ENCODE data around the gene LIMCH1.

LIMCH1 gene

DNA sequence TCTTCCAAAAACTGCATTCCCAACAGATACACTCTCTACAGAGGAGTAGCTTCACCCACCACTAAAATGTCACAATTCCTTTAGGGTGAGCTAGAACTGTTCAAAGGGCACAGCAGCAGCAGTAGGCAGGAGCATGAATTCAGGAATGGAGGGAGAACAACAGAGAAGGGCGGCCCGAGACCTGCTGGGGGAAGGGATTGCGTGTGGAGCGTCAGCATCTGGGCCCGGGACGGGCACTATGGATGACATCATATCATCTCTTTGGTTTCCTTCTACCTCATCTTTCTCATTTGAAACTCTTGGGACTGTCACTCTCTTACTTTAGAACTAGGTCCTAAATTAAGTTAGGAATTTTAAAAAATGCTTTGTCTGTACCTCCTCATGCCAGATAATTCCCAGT, 115.6 kb downstream of the LIMCH1 start:
- H3K27ac ChIP-seq, result no peak overlapping the region
- TF ChIP-seq, protein P1, sequence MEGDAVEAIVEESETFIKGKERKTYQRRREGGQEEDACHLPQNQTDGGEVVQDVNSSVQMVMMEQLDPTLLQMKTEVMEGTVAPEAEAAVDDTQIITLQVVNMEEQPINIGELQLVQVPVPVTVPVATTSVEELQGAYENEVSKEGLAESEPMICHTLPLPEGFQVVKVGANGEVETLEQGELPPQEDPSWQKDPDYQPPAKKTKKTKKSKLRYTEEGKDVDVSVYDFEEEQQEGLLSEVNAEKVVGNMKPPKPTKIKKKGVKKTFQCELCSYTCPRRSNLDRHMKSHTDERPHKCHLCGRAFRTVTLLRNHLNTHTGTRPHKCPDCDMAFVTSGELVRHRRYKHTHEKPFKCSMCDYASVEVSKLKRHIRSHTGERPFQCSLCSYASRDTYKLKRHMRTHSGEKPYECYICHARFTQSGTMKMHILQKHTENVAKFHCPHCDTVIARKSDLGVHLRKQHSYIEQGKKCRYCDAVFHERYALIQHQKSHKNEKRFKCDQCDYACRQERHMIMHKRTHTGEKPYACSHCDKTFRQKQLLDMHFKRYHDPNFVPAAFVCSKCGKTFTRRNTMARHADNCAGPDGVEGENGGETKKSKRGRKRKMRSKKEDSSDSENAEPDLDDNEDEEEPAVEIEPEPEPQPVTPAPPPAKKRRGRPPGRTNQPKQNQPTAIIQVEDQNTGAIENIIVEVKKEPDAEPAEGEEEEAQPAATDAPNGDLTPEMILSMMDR (IDR thresholded peaks at IDR 0.05), result no peak
- no peak overlapping the region for H3K4me3 ChIP-seq
- no peak for DNase-seq (ENCODE audit: low spot score)

GRCh38 chr4:41655177-41655576, 117.2 kb downstream of the LIMCH1 start:
- Histone ChIP-seq H3K4me3 (no peak overlapping the region), H3K27ac (no peak overlapping the region)
- no peak for DNase-seq (ENCODE audit: low spot score)
- TF ChIP-seq, protein P1 (IDR thresholded peaks at IDR 0.05), result no peak

- TF ChIP-seq, protein P1 (IDR thresholded peaks at IDR 0.05), result no peak
- H3K27ac ChIP-seq, result no peak overlapping the region
- no peak overlapping the region for H3K4me3 ChIP-seq
- DNase-seq (ENCODE audit: low spot score), result no peak
Observed at GRCh38 chr4:41656106-41656505, 118.1 kb downstream of the LIMCH1 start.

DNA sequence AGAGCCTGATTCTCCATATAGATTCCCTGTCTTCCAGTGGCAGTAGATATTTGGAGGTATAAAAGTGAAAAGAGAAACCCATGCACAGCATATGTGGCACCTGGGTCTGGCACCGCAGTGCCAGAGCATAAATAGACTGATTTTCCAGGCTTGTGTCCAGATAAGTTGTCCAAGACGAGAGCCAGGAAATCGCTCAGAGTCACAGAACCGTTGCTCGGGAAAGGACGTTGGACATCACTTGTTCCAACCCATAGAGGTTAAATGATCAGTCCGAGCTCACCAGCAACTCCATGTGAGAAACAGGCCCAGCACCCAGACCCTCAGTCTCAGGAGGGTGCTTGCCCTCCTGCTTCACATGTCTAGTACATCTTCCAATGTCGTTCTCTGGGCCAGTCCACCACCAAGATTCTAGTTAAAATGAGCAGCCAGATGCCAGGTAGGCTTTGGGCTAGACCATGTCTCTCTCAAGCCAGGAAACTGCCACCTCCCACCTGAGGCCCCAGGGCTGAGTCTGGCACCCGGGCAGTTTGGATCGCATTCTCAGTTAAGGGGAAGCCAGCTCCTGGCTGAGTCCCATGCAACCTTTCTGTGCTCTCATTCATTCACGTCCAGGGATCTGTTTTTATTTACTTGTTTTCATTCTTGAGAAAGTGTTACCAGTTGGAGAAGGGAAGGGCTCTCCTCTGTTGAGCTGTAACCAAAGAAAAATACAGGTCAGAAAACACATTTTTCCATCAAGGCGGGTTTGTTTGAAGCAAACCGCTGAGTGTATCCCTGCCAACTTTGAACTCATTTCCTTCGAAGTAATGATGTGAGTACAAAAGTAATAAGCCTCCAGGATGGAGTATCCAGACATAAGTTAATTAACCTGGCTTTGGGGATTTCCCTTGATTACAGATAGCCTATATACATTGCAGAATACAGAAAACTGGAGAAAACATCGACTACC, 118.9 kb downstream of the LIMCH1 start:
- no peak for DNase-seq (ENCODE audit: low spot score)
- no peak overlapping the region for H3K4me3 ChIP-seq
- H3K27ac ChIP-seq, result peak overlapping the region; percentile 5 to 70
- TF ChIP-seq, protein P1 (IDR thresholded peaks at IDR 0.05), result no peak

- TF ChIP-seq, protein P1 (IDR thresholded peaks at IDR 0.05), result no peak
- Histone ChIP-seq H3K27ac (no peak overlapping the region), H3K4me3 (no peak overlapping the region)
- DNase-seq (ENCODE audit: low spot score), result no peak
Observed at GRCh38 chr4:41657561-41657960, 119.6 kb downstream of the LIMCH1 start.

GRCh38 chr4:41658163-41658562, 120.2 kb downstream of the LIMCH1 start:
- TF ChIP-seq, protein P1 (IDR thresholded peaks at IDR 0.05), result no peak
- Histone ChIP-seq H3K27ac (no peak overlapping the region), H3K4me3 (no peak overlapping the region)
- no peak for DNase-seq (ENCODE audit: low spot score)

DNA sequence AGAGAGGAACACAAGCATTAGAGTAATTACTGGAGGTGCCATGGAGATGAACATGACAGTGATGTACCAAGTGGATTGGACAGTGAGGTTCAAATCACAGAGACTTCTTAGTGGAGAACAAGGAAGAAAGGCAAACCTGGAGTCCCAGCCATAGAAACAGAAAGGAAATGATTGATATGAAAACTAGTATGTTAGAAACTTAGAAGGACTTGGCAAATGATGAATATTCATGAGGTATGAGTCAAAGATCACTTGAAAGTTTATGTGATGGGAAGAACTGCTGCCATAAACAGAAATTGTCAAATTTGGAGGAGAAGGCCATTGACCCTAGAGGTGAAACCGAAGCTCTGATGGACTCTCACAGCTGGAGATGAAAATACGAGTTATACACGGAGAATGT, 122.4 kb downstream of the LIMCH1 start:
- no peak overlapping the region for H3K27ac ChIP-seq
- H3K4me3 ChIP-seq, result no peak overlapping the region
- DNase-seq (ENCODE audit: low spot score), result no peak
- TF ChIP-seq, protein P1 (IDR thresholded peaks at IDR 0.05), result no peak
